ENCODE measurements around the gene UAP1L1.

GRCh38 chr9:137048655-137049543 is 28.4 kb upstream of the UAP1L1 start:
- TF ChIP-seq CTCF (IDR thresholded peaks at IDR 0.05; ENCODE audit: low read length), result no peak
- TF ChIP-seq EZH2 (IDR thresholded peaks at IDR 0.05; ENCODE audit: borderline replicate concordance, low read length), result no peak
